ENCODE measurements around the gene NTHL1.

GRCh38 chr16:2091547-2092255 lies 44.1 kb upstream of the NTHL1 start:
- TF ChIP-seq CTCF (IDR thresholded peaks at IDR 0.05) (no peak), ZFX (IDR thresholded peaks at IDR 0.05; ENCODE audit: borderline replicate concordance) (no peak)
